Natural killer cell treated with Interleukin-12 subunit alpha and Interleukin-12 subunit beta and Interleukin-15 and Interleukin-18, amount 100 ng/mL, for 72 hours (primary cell): ENCODE results near the gene KCNMB2. TPM values are rescaled to one million over a fixed set of nuclear protein-coding genes. Genes with fewer than 3 reads are reported as not detected.

Experiments used
- ATAC-seq, 2 donors: fragments of 150-1000 bp; cut with Tn5 transposase in 1 of 2; sonication (Bioruptor Pico), chemical (Tn5 transposase) in 1 of 2; 2 replicates each; pipeline ENCODE4 v1.10.0; 2021
- DNase-seq: peaks from one replicate; pipeline ENCODE4 v3.0.0; 2022; ENCODE audit warnings: low spot score
- H3K27ac Mint-ChIP-seq, 2 donors: 1 replicate in 1 of 2; 2 replicates in 1 of 2; pipeline ENCODE4 v1.8.0; 2022; ENCODE audit warnings: mixed read lengths in 2 of 2, mild to moderate bottlenecking in 1 of 2, moderate library complexity in 1 of 2
- H3K27me3 Mint-ChIP-seq, 2 donors: 1 replicate in 1 of 2; 2 replicates in 1 of 2; pipeline ENCODE4 v1.8.0; 2022; ENCODE audit warnings: mixed read lengths in 2 of 2
- H3K36me3 Mint-ChIP-seq: one replicate; pipeline ENCODE4 v1.8.0; 2022; ENCODE audit warnings: mixed read lengths
- H3K4me1 Mint-ChIP-seq, 2 donors: 1 replicate in 1 of 2; 2 replicates in 1 of 2; pipeline ENCODE4 v1.8.0; 2022; ENCODE audit warnings: low read depth in 2 of 2, mixed read lengths in 2 of 2, mild to moderate bottlenecking in 1 of 2
- H3K4me3 Mint-ChIP-seq: one replicate; pipeline ENCODE4 v1.8.0; 2022; ENCODE audit warnings: mixed read lengths
- H3K9me3 Mint-ChIP-seq: 2 replicates; pipeline ENCODE4 v1.8.0; 2022; ENCODE audit warnings: mixed read lengths
- total RNA-seq, 2 donors: library from RNA; stranded (reverse); gene quantifications; one replicate each; pipeline ENCODE4 v1.2.3, GENCODE V29; 2022

KCNMB2 gene
- total RNA-seq, 2 donors from 2014 or later, result not detected

DNA sequence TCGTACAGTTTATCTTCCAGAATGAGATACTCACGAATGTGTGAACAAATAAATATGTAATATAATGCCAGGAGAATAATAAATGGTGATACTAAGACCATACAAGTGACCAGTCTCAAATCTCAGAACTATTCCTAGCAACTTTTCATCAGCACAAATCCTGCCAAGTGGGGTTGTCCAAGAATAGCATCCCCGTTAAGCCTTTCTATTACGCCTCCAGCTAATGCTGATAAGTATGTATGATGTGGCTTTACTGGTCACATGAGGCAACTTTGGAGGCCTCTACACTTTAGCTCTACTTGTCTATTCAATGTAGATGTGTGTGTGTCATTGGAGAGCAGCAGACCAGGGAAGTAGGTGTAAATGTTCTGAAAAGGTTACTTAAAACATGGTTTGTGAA lies 129.5 kb downstream of the KCNMB2 start:
- H3K9me3 Mint-ChIP-seq, result peaks cover 12% of the 10 kb centered on the region
- no peaks in the 10 kb centered on the region for H3K4me1 Mint-ChIP-seq
- no peaks in the 10 kb centered on the region for H3K36me3 Mint-ChIP-seq
- no peaks in the 10 kb centered on the region for H3K27me3 Mint-ChIP-seq
- ATAC-seq (no peak), DNase-seq (no peak)
- H3K4me3 Mint-ChIP-seq, result no peak overlapping the region
- no peak overlapping the region for H3K27ac Mint-ChIP-seq

DNA sequence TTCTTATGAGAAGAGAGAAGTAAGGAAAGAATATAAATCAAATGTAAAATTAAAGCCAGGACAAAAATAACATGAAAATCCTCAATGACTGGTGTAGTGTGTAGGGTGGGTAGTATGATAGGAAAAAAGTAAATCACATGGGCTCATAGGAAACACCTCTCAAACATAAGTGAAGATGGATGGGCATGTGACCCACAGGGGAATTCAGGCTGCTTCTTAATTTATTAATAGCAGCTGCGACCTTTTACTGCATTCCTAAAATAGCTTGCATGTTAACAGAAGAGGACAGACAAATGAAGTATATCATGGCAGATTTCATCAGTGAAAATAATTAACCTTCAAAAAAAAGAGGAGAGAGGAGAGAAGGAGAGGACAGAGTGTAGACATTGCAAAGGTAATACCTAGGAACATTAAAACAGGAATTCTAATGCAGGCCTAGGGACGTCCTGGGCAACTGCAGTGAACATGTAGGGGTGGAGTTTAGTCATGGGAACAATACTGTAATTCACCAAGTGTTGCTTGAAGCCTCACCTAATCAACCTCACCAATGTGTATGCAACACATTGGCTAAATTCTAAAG lies 132.9 kb downstream of the KCNMB2 start:
- DNase-seq (no peak), ATAC-seq (no peak)
- H3K36me3 Mint-ChIP-seq, result no peaks in the 10 kb centered on the region
- no peak overlapping the region for H3K27ac Mint-ChIP-seq
- H3K4me3 Mint-ChIP-seq, result no peak overlapping the region
- peaks cover 12% of the 10 kb centered on the region for H3K9me3 Mint-ChIP-seq
- H3K27me3 Mint-ChIP-seq, result no peaks in the 10 kb centered on the region
- no peaks in the 10 kb centered on the region for H3K4me1 Mint-ChIP-seq

DNA sequence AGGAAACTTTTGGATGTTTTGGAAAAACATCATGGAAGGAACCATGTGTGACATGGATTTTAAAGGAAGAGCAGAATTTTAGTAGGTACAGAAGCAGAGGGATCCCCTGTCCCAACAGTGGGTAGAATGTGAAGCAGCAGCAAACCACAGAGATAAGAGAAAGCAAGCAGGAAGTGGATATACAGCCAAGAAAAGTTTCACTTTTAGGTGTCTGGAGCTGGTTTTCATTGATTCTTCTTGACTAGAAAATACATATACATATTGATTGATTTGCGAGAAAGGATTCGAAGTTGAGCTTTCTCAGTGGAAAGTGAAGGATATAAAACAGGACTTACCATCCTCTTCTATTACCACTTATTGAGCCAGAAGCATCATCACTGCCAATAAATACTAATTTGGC lies 133.5 kb downstream of the KCNMB2 start:
- Mint-ChIP-seq H3K27me3 (no peaks in the 10 kb centered on the region), H3K9me3 (peaks cover 10% of the 10 kb centered on the region), H3K27ac (no peak overlapping the region), H3K4me3 (no peak overlapping the region), H3K4me1 (no peaks in the 10 kb centered on the region), H3K36me3 (no peaks in the 10 kb centered on the region)
- DNase-seq (no peak), ATAC-seq (no peak)

DNA sequence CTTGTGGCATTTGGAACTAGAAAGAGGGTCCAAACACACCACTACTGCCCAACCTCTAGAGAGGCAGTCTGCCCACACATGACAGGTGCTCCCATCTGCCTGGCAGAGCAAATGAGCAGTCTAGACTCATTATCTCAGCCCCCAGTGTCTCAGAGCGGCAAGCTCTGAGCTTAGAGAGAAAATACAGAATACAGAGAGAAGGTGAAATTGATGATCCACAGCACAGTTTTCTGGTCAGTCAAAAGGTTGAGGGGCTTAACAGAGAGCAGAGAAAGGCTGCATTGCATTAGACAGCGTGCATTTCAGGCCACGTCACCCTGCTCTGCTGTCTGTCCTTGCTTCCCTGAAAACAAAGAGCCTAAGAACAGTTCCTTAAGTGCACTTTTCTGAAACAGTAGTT lies 135.1 kb downstream of the KCNMB2 start:
- DNase-seq, result no peak
- no peaks in the 10 kb centered on the region for H3K4me1 Mint-ChIP-seq
- no peak for ATAC-seq
- H3K36me3 Mint-ChIP-seq, result no peaks in the 10 kb centered on the region
- peaks cover 7% of the 10 kb centered on the region for H3K9me3 Mint-ChIP-seq
- H3K27me3 Mint-ChIP-seq, result no peaks in the 10 kb centered on the region
- no peak overlapping the region for H3K27ac Mint-ChIP-seq
- no peak overlapping the region for H3K4me3 Mint-ChIP-seq

DNA sequence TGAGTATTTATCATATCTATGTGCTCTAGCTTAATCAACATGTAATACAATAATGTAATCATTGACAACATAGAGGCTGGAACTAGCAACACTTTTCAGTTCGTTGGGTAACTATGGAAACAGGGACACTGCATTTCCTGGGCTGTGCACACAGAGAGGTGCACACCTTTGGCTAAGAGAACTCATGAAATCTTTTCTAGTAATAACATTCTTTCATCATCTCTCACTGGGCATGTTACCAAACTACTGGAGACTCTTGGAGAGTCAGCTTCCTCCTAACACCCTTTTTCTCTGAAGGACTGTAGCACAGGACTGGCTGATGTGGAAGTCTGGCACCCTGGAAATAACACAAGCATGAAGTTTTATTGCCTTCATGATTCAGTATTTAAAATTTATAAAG lies 135.6 kb downstream of the KCNMB2 start:
- H3K36me3 Mint-ChIP-seq, result no peaks in the 10 kb centered on the region
- H3K27ac Mint-ChIP-seq, result no peak overlapping the region
- no peaks in the 10 kb centered on the region for H3K27me3 Mint-ChIP-seq
- DNase-seq (no peak), ATAC-seq (no peak)
- no peaks in the 10 kb centered on the region for H3K4me1 Mint-ChIP-seq
- H3K9me3 Mint-ChIP-seq, result peaks cover 7% of the 10 kb centered on the region
- H3K4me3 Mint-ChIP-seq, result no peak overlapping the region

DNA sequence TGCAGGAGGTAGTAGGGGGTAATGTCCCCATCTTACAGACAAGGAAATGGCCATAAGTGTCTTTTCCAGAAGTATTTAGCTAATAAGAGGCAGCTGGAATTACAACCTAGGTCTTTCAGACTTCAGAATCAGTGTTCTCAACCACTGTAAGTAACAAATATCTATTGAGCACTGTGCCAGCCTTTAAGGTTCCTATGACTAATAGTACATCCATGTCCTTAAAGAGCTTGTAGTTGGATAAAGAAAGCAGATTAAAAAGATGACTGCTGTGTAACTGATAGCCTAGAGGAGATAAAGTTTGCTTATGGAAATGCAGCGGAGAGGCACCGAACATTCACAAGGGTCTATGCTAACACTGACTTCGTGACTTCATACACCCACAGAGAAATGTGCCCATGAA lies 136.0 kb downstream of the KCNMB2 start:
- Mint-ChIP-seq H3K27ac (no peak overlapping the region), H3K36me3 (no peaks in the 10 kb centered on the region), H3K27me3 (no peaks in the 10 kb centered on the region), H3K4me3 (no peak overlapping the region), H3K9me3 (peaks cover 7% of the 10 kb centered on the region), H3K4me1 (no peaks in the 10 kb centered on the region)
- DNase-seq (no peak), ATAC-seq (no peak)

DNA sequence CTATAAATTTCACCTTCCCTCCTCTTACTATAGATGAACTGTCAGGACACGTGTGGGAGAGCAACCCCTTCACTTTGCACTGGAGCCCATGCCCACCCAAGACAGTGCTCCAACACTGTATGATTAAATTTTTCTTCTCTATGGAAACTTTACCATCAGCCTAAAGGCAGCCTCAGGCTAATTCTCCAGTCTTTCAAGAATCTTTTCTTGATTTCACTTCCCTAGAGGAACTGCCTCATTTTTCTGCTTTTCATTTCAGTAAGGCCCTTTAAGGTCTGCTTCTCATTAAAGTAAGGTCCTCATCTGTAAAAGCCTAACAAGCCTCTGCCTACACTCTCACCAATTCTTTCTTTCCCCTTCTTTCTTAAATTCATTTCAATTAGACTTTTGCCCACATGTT lies 137.3 kb downstream of the KCNMB2 start:
- no peak for ATAC-seq
- Mint-ChIP-seq H3K27ac (no peak overlapping the region), H3K27me3 (no peaks in the 10 kb centered on the region), H3K36me3 (no peaks in the 10 kb centered on the region), H3K4me3 (no peak overlapping the region), H3K9me3 (peaks cover 10% of the 10 kb centered on the region), H3K4me1 (no peaks in the 10 kb centered on the region)
- no peak for DNase-seq

DNA sequence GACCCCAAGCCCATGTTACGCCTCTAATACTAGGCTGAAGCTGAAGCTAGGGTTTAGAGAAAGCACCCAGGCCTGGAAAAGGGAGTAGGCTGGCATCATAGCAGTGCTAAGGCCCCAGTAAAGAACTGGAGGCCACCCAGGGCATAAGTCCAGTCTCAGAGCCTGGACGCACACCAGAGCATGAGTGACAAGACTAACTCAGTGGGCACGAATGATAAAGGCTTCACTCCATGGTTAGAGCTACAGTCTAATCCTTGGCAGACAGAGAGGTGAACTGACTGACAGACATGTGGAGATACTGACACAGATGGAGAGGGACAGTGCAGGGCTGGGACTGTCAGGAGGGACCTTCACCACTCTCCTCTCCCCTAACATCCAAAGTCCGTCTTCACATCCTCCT lies 139.8 kb downstream of the KCNMB2 start:
- no peak overlapping the region for H3K27ac Mint-ChIP-seq
- no peaks in the 10 kb centered on the region for H3K36me3 Mint-ChIP-seq
- peaks cover 3% of the 10 kb centered on the region for H3K9me3 Mint-ChIP-seq
- ATAC-seq (no peak), DNase-seq (no peak)
- H3K27me3 Mint-ChIP-seq, result no peaks in the 10 kb centered on the region
- H3K4me3 Mint-ChIP-seq, result no peak overlapping the region
- H3K4me1 Mint-ChIP-seq, result no peaks in the 10 kb centered on the region

DNA sequence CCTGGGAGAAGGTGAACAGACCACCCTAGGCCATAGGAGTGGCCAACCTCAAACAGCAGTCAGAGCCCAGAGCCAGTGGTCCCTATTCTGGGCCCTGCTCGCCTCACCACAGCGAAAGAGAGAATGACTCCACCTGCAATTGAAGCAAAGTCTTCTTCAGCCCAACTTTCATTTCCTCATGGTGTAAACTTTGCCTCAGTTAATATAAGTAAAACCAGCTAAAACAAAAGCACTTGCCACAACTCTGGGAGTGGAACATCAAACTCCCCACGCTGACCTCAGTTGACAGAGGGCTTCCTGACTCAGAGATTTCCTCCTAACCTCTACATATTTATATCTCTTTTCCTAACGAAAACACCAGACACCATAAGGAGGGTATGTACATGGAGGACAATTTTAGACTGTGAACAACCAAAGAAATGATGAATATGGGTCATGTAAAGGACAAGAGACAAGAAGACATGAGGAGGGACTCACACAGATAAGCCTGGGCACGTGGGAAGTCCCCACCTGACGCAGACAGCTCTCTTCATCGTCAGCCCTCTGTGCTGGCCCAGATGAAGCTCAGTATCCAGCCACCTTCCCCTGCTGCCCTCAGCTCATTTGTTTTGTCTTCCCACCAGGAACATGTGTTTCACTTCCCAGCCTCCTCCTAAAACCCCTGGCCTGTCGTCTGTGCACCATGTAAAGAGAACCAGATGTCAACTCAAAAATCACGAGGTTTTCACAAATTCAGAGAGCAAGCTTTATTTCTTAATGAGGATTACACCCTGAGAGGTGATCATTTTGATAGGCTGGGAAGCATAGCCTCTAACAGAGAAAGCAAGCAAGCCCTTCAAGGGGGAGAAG lies 140.9 kb downstream of the KCNMB2 start:
- no peaks in the 10 kb centered on the region for H3K36me3 Mint-ChIP-seq
- H3K9me3 Mint-ChIP-seq, result peaks cover 3% of the 10 kb centered on the region
- DNase-seq (no peak), ATAC-seq (no peak)
- H3K4me1 Mint-ChIP-seq, result no peaks in the 10 kb centered on the region
- H3K27me3 Mint-ChIP-seq, result no peaks in the 10 kb centered on the region
- H3K4me3 Mint-ChIP-seq, result no peak overlapping the region
- no peak overlapping the region for H3K27ac Mint-ChIP-seq

DNA sequence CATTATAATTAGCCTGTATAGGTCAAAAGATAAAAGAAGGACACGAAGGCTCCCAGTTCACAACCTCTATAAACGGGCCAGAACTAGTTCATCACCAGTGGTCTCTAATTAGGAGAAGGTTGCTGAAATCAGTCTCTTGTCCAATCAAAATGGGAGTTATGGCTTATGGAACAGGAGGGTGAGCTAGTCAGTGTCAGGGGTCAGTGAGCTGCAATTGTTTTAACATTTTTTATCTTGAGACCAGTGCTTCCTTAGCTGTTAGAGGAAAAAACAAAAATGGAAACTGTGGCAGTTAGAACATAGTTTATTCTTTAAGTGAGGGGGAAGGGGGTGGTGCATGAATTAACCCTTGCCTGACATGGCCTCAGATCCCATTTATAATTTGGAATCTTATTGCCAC lies 141.7 kb downstream of the KCNMB2 start:
- ATAC-seq (no peak), DNase-seq (no peak)
- Mint-ChIP-seq H3K27ac (no peak overlapping the region), H3K4me1 (no peaks in the 10 kb centered on the region), H3K36me3 (no peaks in the 10 kb centered on the region), H3K9me3 (peaks cover 3% of the 10 kb centered on the region), H3K4me3 (no peak overlapping the region), H3K27me3 (no peaks in the 10 kb centered on the region)

DNA sequence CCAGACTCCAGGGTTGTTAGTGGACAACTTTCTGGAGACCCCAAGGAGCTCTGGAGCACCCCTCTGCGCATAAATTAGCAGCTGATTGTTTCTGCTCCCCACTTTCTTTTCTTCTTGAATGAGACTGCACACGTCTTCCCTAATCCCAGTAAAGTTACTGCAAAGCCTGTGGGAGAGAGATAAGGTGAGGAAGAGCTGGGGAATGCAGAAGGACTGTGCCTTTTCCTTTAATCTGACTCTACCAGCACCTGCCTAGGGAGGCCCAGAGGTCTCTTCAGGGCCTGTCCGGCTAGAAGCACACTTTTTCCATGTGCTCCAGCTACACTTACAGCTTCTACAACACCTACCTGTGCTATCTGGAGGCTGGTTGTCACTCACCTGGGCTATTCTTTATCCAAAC lies 143.8 kb downstream of the KCNMB2 start:
- H3K27me3 Mint-ChIP-seq, result no peaks in the 10 kb centered on the region
- DNase-seq, result no peak
- H3K4me1 Mint-ChIP-seq, result no peaks in the 10 kb centered on the region
- H3K9me3 Mint-ChIP-seq, result peaks cover 3% of the 10 kb centered on the region
- H3K4me3 Mint-ChIP-seq, result no peak overlapping the region
- no peak for ATAC-seq
- H3K36me3 Mint-ChIP-seq, result no peaks in the 10 kb centered on the region
- no peak overlapping the region for H3K27ac Mint-ChIP-seq

DNA sequence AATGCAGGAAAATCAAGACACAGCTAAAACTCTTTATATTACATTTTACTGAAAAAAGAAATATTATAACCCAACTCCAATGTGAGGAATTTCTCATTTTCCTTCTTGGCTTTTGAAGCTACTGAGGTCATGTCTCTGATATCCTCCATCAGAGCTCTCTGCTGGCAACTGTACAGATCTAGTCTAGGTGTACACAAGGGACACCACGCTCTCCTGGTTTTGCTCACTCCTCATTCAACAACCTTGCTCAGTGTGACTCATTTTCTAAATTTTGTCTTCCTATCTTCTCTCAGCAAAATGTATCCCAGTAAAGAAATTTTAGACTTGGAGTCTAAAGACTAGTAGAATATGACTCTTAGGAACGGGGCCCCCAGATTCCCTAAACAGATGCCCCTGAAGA lies 144.3 kb downstream of the KCNMB2 start:
- no peaks in the 10 kb centered on the region for H3K4me1 Mint-ChIP-seq
- H3K27ac Mint-ChIP-seq, result no peak overlapping the region
- H3K27me3 Mint-ChIP-seq, result no peaks in the 10 kb centered on the region
- H3K9me3 Mint-ChIP-seq, result peaks cover 3% of the 10 kb centered on the region
- DNase-seq (no peak), ATAC-seq (no peak)
- no peak overlapping the region for H3K4me3 Mint-ChIP-seq
- H3K36me3 Mint-ChIP-seq, result no peaks in the 10 kb centered on the region

DNA sequence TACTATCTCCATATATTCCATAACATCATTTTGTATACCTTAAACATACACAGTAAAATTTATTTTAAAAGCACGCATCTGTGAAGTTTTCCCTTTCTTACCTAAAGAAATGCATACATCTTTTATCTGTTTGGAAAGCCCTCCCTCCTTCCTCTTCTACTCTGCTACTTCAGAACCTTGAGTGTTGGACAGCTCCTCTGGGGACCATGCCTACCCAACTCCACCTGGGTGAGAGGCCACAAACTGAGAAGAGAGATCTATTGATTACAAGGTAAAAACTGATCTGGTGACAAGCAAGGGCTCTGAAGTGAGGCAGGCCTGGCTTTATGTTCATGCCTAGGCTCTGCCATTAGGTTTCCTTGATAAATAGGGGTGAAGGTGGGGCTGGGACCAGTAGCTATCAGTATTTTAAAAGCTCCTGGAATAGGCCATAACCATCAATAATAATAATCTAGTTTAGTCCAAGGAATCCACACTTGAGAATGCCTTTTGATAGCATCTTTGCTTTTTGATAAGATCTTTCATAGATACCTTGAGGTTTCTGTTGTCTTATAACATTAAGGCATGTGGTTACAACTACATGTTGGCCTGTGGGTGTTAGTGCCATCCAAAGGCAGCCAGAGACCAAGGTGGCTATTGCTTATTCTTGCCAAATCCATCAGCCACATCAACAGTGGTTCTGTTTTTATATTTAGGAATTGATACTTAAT lies 148.8 kb downstream of the KCNMB2 start:
- Mint-ChIP-seq H3K27me3 (no peaks in the 10 kb centered on the region), H3K9me3 (no peaks in the 10 kb centered on the region), H3K4me1 (no peaks in the 10 kb centered on the region), H3K36me3 (no peaks in the 10 kb centered on the region), H3K4me3 (no peak overlapping the region), H3K27ac (no peak overlapping the region)
- no peak for DNase-seq
- ATAC-seq, result peak in 1 of 2 donors; percentile 11

DNA sequence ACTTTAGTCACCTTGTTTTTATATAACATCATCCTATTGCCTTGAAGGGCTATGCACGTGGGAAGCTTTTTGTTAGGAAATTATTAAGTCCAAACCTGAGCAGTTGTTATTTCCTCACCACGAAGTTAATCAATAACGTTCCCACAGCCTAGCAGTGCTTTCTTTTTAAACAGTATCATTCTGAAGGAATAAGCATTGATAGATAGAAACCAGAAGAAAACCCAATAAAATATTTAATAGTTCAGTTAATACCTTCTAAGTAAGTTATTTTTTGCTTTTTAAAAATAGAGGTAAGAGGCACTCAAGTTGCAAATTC lies 149.3 kb downstream of the KCNMB2 start:
- Mint-ChIP-seq H3K4me1 (no peaks in the 10 kb centered on the region), H3K27me3 (no peaks in the 10 kb centered on the region), H3K36me3 (no peaks in the 10 kb centered on the region)

More for the DNA sequence above, 149.3 kb downstream of the KCNMB2 start:
- no peak overlapping the region for H3K4me3 Mint-ChIP-seq
- H3K9me3 Mint-ChIP-seq, result no peaks in the 10 kb centered on the region
- ATAC-seq (no peak), DNase-seq (no peak)
- no peak overlapping the region for H3K27ac Mint-ChIP-seq
